Liver (tissue), 9 donors: ENCODE results near the gene E2F3. TPM values are rescaled to one million over a fixed set of nuclear protein-coding genes. Genes with fewer than 3 reads are reported as not detected.

Experiments
- DNase-seq: peaks from one replicate; pipeline ENCODE4 v3.0.0-alpha.2; 2017; ENCODE audit warnings: low spot score
- H3K27ac ChIP-seq, 2 donors: one replicate each; pipeline ENCODE4 v1.7.0; 2013; ENCODE audit warnings: inconsistent platforms in 2 of 2, low read length in 2 of 2, control low read depth in 1 of 2, low read depth in 1 of 2, mild to moderate bottlenecking in 1 of 2
- H3K27me3 ChIP-seq, 4 donors: one replicate each; pipeline versions ENCODE4 v1.6.1 to v1.7.0; 2013; ENCODE audit warnings: low read length in 3 of 4, inconsistent platforms in 1 of 4, mild to moderate bottlenecking in 1 of 4, moderate library complexity in 1 of 4; ENCODE audit not compliant: control insufficient read depth in 4 of 4, insufficient read depth in 4 of 4
- H3K36me3 ChIP-seq, 4 donors: one replicate each; pipeline versions ENCODE4 v1.6.1 to v1.7.0; 2013; ENCODE audit warnings: low read length in 3 of 4, mild to moderate bottlenecking in 3 of 4, low read depth in 1 of 4, moderate library complexity in 1 of 4; ENCODE audit not compliant: control insufficient read depth in 4 of 4, insufficient read depth in 3 of 4
- H3K4me1 ChIP-seq, 4 donors: one replicate each; pipeline versions ENCODE4 v1.6.1 to v1.7.0; 2013; ENCODE audit warnings: low read length in 3 of 4, mild to moderate bottlenecking in 3 of 4, moderate library complexity in 1 of 4; ENCODE audit not compliant: control insufficient read depth in 4 of 4, insufficient read depth in 4 of 4
- H3K4me3 ChIP-seq, 3 donors: one replicate each; pipeline versions ENCODE4 v1.6.1 to v1.7.0; 2013; ENCODE audit warnings: low read length in 3 of 3, control low read depth in 1 of 3, low read depth in 1 of 3, mild to moderate bottlenecking in 1 of 3
- H3K9ac ChIP-seq, 2 donors: one replicate each; pipeline ENCODE4 v1.7.0; 2013; ENCODE audit warnings: low read length in 2 of 2, mild to moderate bottlenecking in 2 of 2, moderate library complexity in 2 of 2, control low read depth in 1 of 2, low read depth in 1 of 2
- H3K9me3 ChIP-seq, 4 donors: one replicate each; pipeline versions ENCODE4 v1.6.1 to v1.7.0; 2013; ENCODE audit warnings: low read length in 3 of 4; ENCODE audit not compliant: control insufficient read depth in 4 of 4
- ATF3 ChIP-seq: IDR thresholded peaks from 2 replicates; pipeline ENCODE4 v1.6.1; 2016; ENCODE audit warnings: antibody characterized with exemption
- CTCF ChIP-seq: fragments of 150-350 bp; IDR thresholded peaks from 2 replicates; pipeline ENCODE4 v1.5.1; 2017; ENCODE audit warnings: improper control_type of control experiment, low read depth, low read length; ENCODE audit not compliant: missing input control
- EGR1 ChIP-seq, 2 donors: IDR thresholded peaks; 2 replicates each; pipeline ENCODE4 v1.6.1; 2016 to 2018; ENCODE audit warnings: antibody characterized with exemption in 2 of 2, low read depth in 2 of 2
- FOXA1 ChIP-seq: IDR thresholded peaks from 2 replicates; pipeline ENCODE4 v1.6.1; 2016; ENCODE audit warnings: antibody characterized with exemption
- FOXA2 ChIP-seq: IDR thresholded peaks from 2 replicates; pipeline ENCODE4 v1.6.1; 2016; ENCODE audit warnings: antibody characterized with exemption
- GABPA ChIP-seq, 2 donors: IDR thresholded peaks in 1 of 2; conservative IDR thresholded peaks in 1 of 2; 2 replicates each; pipeline ENCODE4 v1.6.1; 2016; ENCODE audit warnings: antibody characterized with exemption in 2 of 2, mild to moderate bottlenecking in 1 of 2, moderate library complexity in 1 of 2
- HNF4A ChIP-seq, 2 donors: conservative IDR thresholded peaks; 2 replicates each; pipeline ENCODE4 v1.6.1; 2016; ENCODE audit warnings: antibody characterized with exemption in 2 of 2, mild to moderate bottlenecking in 2 of 2
- JUND ChIP-seq, 2 donors: IDR thresholded peaks; 2 replicates each; pipeline ENCODE4 v1.6.1; 2016; ENCODE audit warnings: antibody characterized with exemption in 2 of 2
- MAX ChIP-seq: IDR thresholded peaks from 2 replicates; pipeline ENCODE4 v1.6.1; 2016; ENCODE audit warnings: antibody characterized with exemption
- NR2F2 ChIP-seq: IDR thresholded peaks from 2 replicates; pipeline ENCODE4 v1.6.1; 2016; ENCODE audit warnings: antibody characterized with exemption
- RAD21 ChIP-seq, 2 donors: IDR thresholded peaks; 2 replicates each; pipeline ENCODE4 v1.6.1; 2016; ENCODE audit warnings: antibody characterized with exemption in 2 of 2, mild to moderate bottlenecking in 2 of 2
- REST ChIP-seq: IDR thresholded peaks from 2 replicates; pipeline ENCODE4 v1.6.1; 2016; ENCODE audit warnings: antibody characterized with exemption, mild to moderate bottlenecking
- SP1 ChIP-seq: IDR thresholded peaks from 2 replicates; pipeline ENCODE4 v1.6.1; 2018; ENCODE audit warnings: antibody characterized with exemption, mild to moderate bottlenecking
- TAF1 ChIP-seq: conservative IDR thresholded peaks from 2 replicates; pipeline ENCODE4 v1.6.1; 2016; ENCODE audit warnings: antibody characterized with exemption, mild to moderate bottlenecking
- YY1 ChIP-seq: IDR thresholded peaks from 2 replicates; pipeline ENCODE4 v1.6.1; 2016; ENCODE audit warnings: antibody characterized with exemption, mild to moderate bottlenecking
- ZBTB33 ChIP-seq: IDR thresholded peaks from 2 replicates; pipeline ENCODE4 v1.6.1; 2016; ENCODE audit warnings: antibody characterized with exemption
- WGBS: extraction: QIAGEN DNeasy Blood & Tissue Kit; methylation state at CpG from one replicate; pipeline ENCODE4 v1.1.7; 2013; 5-methylcytosine and 5-hydroxymethylcytosine counted together
- polyA plus RNA-seq, 2 donors: library from polyadenylated mRNA; stranded (reverse) in 1 of 2; unstranded in 1 of 2; fragments of 200-250 nt in 1 of 2; fragments of >200 nt in 1 of 2; fragmentation: Nextera tagmentation in 1 of 2; extraction: Ambion mirVana in 1 of 2; gene quantifications; one replicate each; pipeline versions ENCODE4 v1.2.1 to v1.2.3, GENCODE V29; 2013 to 2015
- total RNA-seq, 2 donors: library from RNA; depleted of rRNA; stranded (reverse); fragments of >200 nt; gene quantifications; one replicate each; pipeline ENCODE4 v1.2.3, GENCODE V29; 2014
- donor health status: healthy.
- donor health status: healthy.
- donor health status: healthy.
- donor health status: healthy.
- donor health status: healthy.

The E2F3 gene
- total and polyA plus RNA-seq, 4 donors, result 1.4 to 5.0 (median 1.9) TPM

GRCh38 chr6:20459682-20460081 lies 58.0 kb downstream of the E2F3 start:
- Histone ChIP-seq H3K4me1 (peaks cover 3 to 12% (median 10%) of the 10 kb centered on the region in 4 donors), H3K9ac (no peak overlapping the region), H3K27ac (no peak overlapping the region), H3K4me3 (no peak overlapping the region), H3K9me3 (no peaks in the 10 kb centered on the region), H3K36me3 (peaks cover 0 to 1% (median 0%) of the 10 kb centered on the region in 4 donors), H3K27me3 (no peaks in the 10 kb centered on the region)
- 95% methylated on average over 6 of the region's 6 CpGs for WGBS
- DNase-seq, result no peak
- TF ChIP-seq FOXA2 (no peak), ZBTB33 (no peak), RAD21 (IDR thresholded peaks at IDR 0.05) (no peak), HNF4A (conservative IDR thresholded peaks at IDR 0.05) (no peak), SP1 (no peak), GABPA (IDR thresholded peaks at IDR 0.05 in 1 of 2, conservative IDR thresholded peaks at IDR 0.05 in 1 of 2) (no peak), TAF1 (no peak), MAX (no peak), EGR1 (IDR thresholded peaks at IDR 0.05; ENCODE audit: low read depth in 2 of 2) (no peak)

GRCh38 chr6:20461576-20461975 lies 59.9 kb downstream of the E2F3 start:
- peaks cover 0 to 1% (median 0%) of the 10 kb centered on the region in 4 donors for H3K36me3 ChIP-seq
- H3K27ac ChIP-seq, result no peak overlapping the region
- TF ChIP-seq HNF4A (conservative IDR thresholded peaks at IDR 0.05), result no peak
- no peak for TF ChIP-seq SP1
- no peak for TF ChIP-seq FOXA2
- TF ChIP-seq ATF3, result no peak
- TF ChIP-seq JUND (IDR thresholded peaks at IDR 0.05), result no peak
- TF ChIP-seq CTCF, result no peak
- TF ChIP-seq REST, result no peak
- TF ChIP-seq ZBTB33, result no peak
- no peak for TF ChIP-seq NR2F2
- TF ChIP-seq YY1, result no peak
- TF ChIP-seq GABPA (IDR thresholded peaks at IDR 0.05 in 1 of 2, conservative IDR thresholded peaks at IDR 0.05 in 1 of 2), result no peak
- no peak for TF ChIP-seq FOXA1
- TF ChIP-seq TAF1, result no peak
- no peak overlapping the region for H3K9ac ChIP-seq
- WGBS, result 80% methylated on average over 6 of the region's 6 CpGs
- H3K9me3 ChIP-seq, result no peaks in the 10 kb centered on the region
- H3K4me1 ChIP-seq, result no peaks in the 10 kb centered on the region
- DNase-seq, result no peak
- no peaks in the 10 kb centered on the region for H3K27me3 ChIP-seq
- no peak overlapping the region for H3K4me3 ChIP-seq
